ENCODE results near the gene COPS9. TPM values are rescaled to one million over a fixed set of nuclear protein-coding genes. Genes with fewer than 3 reads are reported as not detected.

Gene COPS9
- total and polyA plus RNA-seq, 2 experiments from 2014 or later = 91.7 to 629 TPM

DNA sequence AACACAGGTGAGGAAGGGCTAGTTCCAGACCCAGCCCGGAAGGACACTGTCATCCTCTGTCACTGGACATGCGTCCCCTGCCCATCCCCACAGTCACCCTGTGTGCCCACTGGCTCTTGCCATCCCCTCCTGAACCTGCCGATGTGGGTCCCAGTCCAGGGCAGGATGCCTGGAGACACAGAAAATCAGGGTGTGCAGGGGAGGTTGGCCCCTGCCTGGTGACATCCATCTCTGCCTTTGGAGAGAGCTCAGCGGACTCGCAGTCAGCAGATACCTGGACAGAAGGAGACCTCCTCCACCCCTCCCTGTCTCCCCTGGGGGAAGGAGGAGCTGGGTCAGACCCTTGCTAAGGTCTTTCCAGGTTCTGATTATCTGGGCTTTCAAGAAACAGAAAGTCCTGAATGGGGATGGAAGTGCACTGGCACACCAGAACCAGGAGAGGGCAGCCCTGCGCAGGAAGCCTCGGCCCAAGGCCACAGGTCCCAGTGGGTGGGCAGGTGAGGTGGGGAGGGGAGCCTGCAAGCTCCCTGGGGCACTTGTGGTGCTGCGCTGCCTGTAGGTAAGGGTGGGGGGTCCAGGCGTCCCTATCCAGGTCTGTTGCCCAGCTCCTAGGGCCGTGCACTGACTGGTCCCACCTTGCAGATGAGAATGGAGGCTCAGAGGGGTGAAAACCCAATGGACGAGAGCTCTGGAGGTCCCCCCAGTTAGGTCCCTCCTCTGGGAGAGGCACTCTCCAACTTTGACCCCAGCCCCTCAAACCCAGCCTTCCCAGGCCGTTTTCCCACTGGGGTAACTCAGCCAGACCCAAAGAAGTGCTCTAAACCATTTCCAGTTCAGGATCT lies 14.1 kb upstream of the COPS9 start:
- no peak overlapping the region for H2AFZ ChIP-seq
- Mint-ChIP-seq H3K36me3 (ENCODE audit: low read depth) (no peaks in the 10 kb centered on the region), H3K27ac (no peak overlapping the region), H3K4me1 (no peaks in the 10 kb centered on the region; the same call in 2 of the 3 replicates), H3K27me3 (ENCODE audit: insufficient read depth, low read depth, poor library complexity) (peaks cover 4% of the 10 kb centered on the region), H3K9me3 (peaks cover 3% of the 10 kb centered on the region; the same call in 1 of the 3 replicates), H3K4me3 (no peak overlapping the region)
- no peaks in the 10 kb centered on the region for H3K9me2 ChIP-seq (ENCODE audit: insufficient read depth)
- H4K20me1 ChIP-seq (replicated peaks; ENCODE audit: insufficient read depth) = no peaks in the 10 kb centered on the region
- no peaks in the 10 kb centered on the region for H3K36me3 ChIP-seq (ENCODE audit: insufficient read depth)
- H3K4me1 ChIP-seq (ENCODE audit: insufficient read depth) = no peaks in the 10 kb centered on the region
- peak; percentile 87 for ATAC-seq
- no peak overlapping the region for H3K4me2 ChIP-seq
- H3K79me2 ChIP-seq (replicated peaks; ENCODE audit: insufficient read depth) = no peaks in the 10 kb centered on the region
- no peak overlapping the region for H3K4me3 ChIP-seq
- peak; percentile 83 for DNase-seq (ENCODE audit: low spot score)
- TF ChIP-seq, protein P1, sequence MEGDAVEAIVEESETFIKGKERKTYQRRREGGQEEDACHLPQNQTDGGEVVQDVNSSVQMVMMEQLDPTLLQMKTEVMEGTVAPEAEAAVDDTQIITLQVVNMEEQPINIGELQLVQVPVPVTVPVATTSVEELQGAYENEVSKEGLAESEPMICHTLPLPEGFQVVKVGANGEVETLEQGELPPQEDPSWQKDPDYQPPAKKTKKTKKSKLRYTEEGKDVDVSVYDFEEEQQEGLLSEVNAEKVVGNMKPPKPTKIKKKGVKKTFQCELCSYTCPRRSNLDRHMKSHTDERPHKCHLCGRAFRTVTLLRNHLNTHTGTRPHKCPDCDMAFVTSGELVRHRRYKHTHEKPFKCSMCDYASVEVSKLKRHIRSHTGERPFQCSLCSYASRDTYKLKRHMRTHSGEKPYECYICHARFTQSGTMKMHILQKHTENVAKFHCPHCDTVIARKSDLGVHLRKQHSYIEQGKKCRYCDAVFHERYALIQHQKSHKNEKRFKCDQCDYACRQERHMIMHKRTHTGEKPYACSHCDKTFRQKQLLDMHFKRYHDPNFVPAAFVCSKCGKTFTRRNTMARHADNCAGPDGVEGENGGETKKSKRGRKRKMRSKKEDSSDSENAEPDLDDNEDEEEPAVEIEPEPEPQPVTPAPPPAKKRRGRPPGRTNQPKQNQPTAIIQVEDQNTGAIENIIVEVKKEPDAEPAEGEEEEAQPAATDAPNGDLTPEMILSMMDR (conservative IDR thresholded peaks at IDR 0.05; ENCODE audit: low read depth in 2 of 2) = peak; percentile 81 to 87
- no peak for TF ChIP-seq NANOG (IDR thresholded peaks at IDR 0.05; ENCODE audit: borderline replicate concordance)
- no peaks in the 10 kb centered on the region for H3F3A ChIP-seq (replicated peaks; ENCODE audit: low read depth)
- no peak overlapping the region for H3K27ac ChIP-seq (ENCODE audit: low read depth)
- H3K27me3 ChIP-seq (ENCODE audit: insufficient read depth) = no peaks in the 10 kb centered on the region

DNA sequence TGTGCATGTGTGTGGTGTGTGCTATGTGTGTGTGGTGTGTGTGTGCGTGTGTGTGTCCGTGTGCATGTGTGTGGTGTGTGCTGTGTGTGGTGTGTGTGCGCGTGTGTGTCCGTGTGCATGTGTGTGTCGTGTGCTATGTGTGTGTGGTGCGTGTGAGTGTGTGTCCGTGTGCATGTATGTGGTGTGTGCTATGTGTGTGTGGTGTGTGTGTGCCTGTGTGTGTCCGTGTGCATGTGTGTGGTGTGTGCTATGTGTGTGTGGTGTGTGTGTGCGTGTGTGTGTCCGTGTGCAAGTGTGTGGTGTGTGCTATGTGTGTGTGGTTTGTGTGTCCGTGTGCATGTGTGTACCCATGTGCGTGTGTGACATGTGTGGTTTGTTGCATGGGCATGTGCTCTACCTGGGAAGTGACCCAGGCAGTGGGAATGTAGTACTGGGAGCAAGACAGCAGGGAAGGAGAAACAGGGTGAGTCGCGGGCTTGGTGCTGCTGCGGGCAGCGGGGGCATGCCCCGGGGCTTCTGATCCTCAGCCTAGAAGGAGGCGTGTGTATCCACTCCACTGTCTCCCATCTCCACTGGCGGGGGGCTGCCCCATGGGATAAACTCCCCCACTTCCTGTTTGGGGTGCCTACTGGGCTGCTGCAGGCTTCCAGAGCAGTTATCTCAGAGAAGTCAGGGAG lies 11.9 kb upstream of the COPS9 start:
- H3K4me3 Mint-ChIP-seq = no peak overlapping the region
- no peaks in the 10 kb centered on the region; the same call in 1 of the 2 replicates for H3K4me1 ChIP-seq (ENCODE audit: insufficient read depth)
- TF ChIP-seq, protein P1 (conservative IDR thresholded peaks at IDR 0.05; ENCODE audit: low read depth in 2 of 2) = no peak
- no peak for TF ChIP-seq CREB1 (CRISPR knock-in tag; IDR thresholded peaks at IDR 0.05; ENCODE audit: low read depth)
- TF ChIP-seq ZNF331 (CRISPR knock-in tag; IDR thresholded peaks at IDR 0.05; ENCODE audit: low read depth) = no peak
- no peak for TF ChIP-seq EZH2 (IDR thresholded peaks at IDR 0.05; ENCODE audit: low read depth, unreplicated experiment)
- TF ChIP-seq, protein P2, sequence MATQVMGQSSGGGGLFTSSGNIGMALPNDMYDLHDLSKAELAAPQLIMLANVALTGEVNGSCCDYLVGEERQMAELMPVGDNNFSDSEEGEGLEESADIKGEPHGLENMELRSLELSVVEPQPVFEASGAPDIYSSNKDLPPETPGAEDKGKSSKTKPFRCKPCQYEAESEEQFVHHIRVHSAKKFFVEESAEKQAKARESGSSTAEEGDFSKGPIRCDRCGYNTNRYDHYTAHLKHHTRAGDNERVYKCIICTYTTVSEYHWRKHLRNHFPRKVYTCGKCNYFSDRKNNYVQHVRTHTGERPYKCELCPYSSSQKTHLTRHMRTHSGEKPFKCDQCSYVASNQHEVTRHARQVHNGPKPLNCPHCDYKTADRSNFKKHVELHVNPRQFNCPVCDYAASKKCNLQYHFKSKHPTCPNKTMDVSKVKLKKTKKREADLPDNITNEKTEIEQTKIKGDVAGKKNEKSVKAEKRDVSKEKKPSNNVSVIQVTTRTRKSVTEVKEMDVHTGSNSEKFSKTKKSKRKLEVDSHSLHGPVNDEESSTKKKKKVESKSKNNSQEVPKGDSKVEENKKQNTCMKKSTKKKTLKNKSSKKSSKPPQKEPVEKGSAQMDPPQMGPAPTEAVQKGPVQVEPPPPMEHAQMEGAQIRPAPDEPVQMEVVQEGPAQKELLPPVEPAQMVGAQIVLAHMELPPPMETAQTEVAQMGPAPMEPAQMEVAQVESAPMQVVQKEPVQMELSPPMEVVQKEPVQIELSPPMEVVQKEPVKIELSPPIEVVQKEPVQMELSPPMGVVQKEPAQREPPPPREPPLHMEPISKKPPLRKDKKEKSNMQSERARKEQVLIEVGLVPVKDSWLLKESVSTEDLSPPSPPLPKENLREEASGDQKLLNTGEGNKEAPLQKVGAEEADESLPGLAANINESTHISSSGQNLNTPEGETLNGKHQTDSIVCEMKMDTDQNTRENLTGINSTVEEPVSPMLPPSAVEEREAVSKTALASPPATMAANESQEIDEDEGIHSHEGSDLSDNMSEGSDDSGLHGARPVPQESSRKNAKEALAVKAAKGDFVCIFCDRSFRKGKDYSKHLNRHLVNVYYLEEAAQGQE (IDR thresholded peaks at IDR 0.05; ENCODE audit: unreplicated experiment) = no peak
- TF ChIP-seq ZNF114 (CRISPR knock-in tag; IDR thresholded peaks at IDR 0.05) = no peak

More for the DNA sequence above, 11.9 kb upstream of the COPS9 start:
- Mint-ChIP-seq H3K27me3 (ENCODE audit: insufficient read depth, low read depth, poor library complexity) (peaks cover 4% of the 10 kb centered on the region), H3K4me1 (no peaks in the 10 kb centered on the region; the same call in 2 of the 3 replicates), H3K9me3 (peaks cover 3% of the 10 kb centered on the region; the same call in 1 of the 3 replicates), H3K36me3 (ENCODE audit: low read depth) (no peaks in the 10 kb centered on the region), H3K27ac (no peak overlapping the region)
- Histone ChIP-seq H3K27ac (ENCODE audit: low read depth) (no peak overlapping the region), H3K9me2 (ENCODE audit: insufficient read depth) (no peaks in the 10 kb centered on the region), H4K20me1 (replicated peaks; ENCODE audit: insufficient read depth) (no peaks in the 10 kb centered on the region), H2AFZ (no peak overlapping the region), H3K36me3 (ENCODE audit: insufficient read depth) (no peaks in the 10 kb centered on the region), H3K27me3 (ENCODE audit: insufficient read depth) (no peaks in the 10 kb centered on the region), H3F3A (replicated peaks; ENCODE audit: low read depth) (no peaks in the 10 kb centered on the region), H3K4me2 (no peak overlapping the region), H3K4me3 (no peak overlapping the region), H3K79me2 (replicated peaks; ENCODE audit: insufficient read depth) (no peaks in the 10 kb centered on the region)
- ATAC-seq = no peak
- DNase-seq (ENCODE audit: low spot score) = no peak

Data from GM23338 (cell line).